NCI-H2107 treated with DMSO at 0.1 percent for 48 hours (cell line): ENCODE measurements around the gene TEKTIP1.

Experiments
- DNase-seq: peaks from one replicate; lab custom pipeline; 2025; ENCODE audit not compliant: unreplicated experiment; lab: John Stamatoyannopoulos, UW

Gene TEKTIP1

GRCh38 chr19:3536429-3537100 is 2.4 kb upstream of the TEKTIP1 start:
- no peak for DNase-seq

GRCh38 chr19:3537101-3537437 is 1.9 kb upstream of the TEKTIP1 start:
- no peak for DNase-seq

GRCh38 chr19:3537438-3538240 is 1.3 kb upstream of the TEKTIP1 start:
- DNase-seq: no peak

DNA sequence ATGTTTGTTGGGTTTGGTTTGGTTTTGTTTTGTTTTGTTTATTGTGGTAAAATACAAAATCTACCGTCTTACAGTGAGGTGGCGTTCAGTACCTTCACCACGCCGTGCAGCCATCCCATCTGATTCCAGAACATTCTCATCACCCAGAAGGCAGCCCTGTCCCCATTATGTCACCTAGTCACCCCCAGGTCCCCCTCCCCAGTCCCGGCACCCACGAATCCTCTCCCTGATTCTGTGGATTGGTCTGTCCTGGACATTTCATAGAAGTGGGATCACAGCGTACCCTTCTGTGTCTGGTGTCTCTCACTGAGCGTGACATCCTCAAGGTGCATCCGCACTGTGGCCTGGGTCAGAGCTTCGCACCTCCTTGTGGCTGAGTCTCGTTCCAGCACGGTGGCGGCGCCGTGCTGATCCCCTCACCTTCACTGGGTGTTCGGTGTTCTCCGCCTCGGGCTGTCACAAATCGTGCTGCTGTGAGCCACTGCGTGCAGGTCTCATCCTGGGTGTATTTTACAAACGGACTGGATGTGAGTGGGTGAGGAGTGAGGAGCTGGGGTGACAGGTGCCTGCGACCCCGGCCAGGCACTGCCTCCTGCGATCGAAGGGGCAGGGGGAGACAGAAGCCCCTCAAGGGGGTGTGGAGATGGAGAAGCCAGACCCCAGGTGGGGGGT is 580 bp upstream of the TEKTIP1 start:
- DNase-seq: no peak

DNA sequence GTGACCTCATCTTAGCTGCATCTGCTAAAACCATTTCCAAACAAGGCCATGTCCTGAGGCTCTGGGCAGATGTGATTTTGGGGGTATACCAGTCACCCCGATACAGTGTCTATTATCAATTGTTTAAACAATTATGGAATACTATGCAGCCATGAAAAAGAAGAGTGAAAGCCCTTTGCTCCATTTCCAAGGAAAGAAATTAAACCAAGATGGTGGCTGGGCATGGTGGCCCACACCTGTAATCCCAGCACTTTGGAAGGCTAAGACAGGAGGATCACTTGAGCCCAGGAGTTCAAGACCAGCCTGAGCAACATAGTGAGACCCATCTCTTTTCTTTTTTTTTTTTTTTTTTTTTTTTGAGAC is 763 bp downstream of the TEKTIP1 start:
- no peak for DNase-seq

DNA sequence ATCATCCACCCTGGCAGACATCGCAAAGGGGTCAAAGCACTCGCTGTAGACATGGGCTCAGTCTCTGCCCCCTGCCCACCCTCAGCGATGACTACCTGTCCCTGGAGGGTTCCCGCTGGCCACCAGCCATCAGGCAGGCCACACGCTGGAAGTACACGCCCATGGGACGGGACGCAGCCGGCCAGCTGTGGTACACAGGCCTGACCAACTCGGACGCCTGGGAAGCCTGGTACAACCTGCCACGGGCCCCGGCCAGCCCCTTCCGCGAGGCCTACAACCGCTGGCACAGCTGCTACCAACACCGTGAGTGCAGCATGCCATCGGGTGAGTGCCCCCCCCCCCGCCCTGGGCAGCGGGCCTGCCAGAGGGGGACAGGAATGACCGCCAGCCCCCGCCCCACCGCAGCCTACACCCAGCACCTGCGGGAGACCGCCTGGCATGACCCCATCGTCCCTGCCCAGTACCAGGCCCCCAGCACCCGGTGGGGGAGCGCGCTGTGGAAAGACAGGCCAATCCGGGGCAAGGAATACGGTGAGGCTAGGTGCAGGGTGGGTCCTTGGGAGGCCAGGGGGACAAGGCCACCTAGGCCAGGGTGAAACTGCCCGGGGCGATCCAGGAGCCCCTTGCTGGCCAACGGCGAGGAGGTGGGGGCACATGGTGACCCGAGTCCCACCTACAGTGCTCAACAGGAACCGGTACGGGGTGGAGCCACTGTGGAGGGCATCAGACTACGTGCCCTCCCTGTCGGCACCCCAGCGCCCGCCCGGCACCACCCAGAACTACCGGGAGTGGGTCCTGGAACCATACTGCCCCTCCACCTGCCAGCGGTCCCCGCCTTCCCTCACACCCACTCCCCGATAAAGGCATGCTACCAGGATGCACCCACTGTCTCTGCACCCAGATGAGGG is 4.4 kb downstream of the TEKTIP1 start:
- DNase-seq: no peak

DNA sequence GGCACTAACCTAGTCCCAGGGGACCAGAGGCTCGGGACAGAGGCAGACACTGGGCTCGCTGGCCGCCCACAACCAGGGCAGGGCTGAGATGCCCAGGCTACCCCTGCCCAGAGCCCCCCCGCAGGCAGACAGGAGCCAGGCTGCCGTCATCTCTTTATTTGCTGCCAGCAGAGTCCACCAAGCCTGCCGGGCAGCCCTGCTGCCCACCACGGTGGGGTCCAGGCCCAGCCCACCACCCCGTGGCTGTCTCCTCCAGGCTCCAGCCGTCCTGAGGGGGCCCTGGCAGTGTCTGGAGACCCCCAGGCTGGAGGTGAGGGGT is 5.0 kb downstream of the TEKTIP1 start:
- no peak for DNase-seq

- no peak for DNase-seq
Observed at GRCh38 chr19:3544742-3545668, 6.0 kb downstream of the TEKTIP1 start.

GRCh38 chr19:3545669-3546034 is 6.7 kb downstream of the TEKTIP1 start:
- no peak for DNase-seq

DNA sequence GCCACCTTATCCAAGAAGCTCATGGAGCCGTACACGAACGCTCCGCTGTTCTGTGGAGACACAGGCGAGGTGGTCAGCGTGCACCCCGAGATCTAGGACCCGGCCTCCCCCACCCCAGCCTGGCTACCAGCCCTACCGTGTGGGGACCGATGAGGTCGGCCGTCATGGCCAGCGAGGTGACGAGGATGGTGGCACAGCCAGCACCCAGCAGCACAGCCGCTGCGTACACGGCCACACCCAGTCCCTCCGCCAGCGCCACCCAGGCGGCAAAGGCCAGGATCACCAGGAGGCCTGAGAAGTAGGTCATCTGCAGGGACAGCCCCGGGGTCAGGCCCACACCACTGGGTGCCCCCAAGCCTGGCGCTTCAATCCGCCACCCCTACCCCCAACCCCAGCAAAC is 7.1 kb downstream of the TEKTIP1 start:
- DNase-seq: no peak

DNA sequence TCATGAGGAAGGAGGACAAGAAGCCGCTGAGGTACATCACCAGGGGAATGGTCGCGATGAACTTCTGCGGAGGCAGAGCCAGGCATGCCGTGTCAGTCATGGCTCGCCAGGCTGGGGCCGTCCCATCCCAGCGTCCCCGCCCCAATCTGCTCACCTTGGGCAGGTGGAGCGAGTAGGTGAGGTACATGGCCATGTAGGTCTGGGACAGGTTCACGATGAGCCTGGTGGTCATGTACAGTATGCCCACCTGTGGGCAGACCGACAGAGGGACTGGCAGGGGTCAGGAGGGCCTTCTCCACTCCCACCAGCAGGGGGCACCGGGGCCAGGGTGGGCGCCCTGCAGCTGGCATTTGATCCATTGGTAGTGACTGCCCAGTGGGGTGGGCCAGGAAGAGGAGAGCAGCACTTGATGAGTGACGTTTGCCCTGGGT is 8.3 kb downstream of the TEKTIP1 start:
- DNase-seq: no peak

GRCh38 chr19:3547767-3548282 is 8.9 kb downstream of the TEKTIP1 start:
- no peak for DNase-seq

GRCh38 chr19:3548606-3549005 is 9.6 kb downstream of the TEKTIP1 start:
- no peak for DNase-seq

DNA sequence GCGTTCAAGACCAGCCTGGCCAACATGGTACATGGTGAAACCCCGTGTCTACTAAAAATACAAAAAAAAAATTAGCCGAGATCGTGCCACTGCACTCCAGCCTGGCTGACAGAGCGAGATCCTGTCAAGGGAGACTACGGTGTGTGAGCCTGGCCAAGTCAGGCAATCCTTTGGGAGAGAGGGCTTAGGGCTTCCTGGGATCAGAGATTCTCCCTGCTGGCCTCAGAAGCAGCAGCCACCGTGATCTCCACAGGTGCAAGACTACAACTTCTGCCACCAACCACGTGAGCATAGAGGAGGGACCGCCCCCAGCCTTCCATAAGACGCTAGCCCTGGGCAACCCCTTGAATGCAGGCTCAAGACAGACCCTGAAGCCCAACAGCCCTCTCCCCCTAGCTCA is 10.8 kb downstream of the TEKTIP1 start:
- DNase-seq: no peak

- DNase-seq: no peak
Observed at GRCh38 chr19:3550947-3551791, 12.2 kb downstream of the TEKTIP1 start.

DNA sequence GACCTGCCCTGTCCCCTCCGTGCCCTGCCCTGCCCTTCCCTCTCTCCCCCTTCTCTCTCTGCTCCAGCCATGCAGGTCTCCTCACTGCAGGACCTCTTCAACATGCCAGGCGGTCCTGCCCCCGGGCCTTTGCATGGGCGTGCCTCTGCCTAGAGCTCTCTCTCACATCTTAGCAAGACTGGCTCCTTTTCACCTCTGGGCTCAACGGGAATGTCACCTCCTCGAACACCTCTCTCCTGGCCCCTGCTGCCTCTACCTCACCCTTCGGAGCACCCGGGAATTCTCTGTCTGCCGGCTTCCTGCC is 12.8 kb downstream of the TEKTIP1 start:
- DNase-seq: no peak

DNA sequence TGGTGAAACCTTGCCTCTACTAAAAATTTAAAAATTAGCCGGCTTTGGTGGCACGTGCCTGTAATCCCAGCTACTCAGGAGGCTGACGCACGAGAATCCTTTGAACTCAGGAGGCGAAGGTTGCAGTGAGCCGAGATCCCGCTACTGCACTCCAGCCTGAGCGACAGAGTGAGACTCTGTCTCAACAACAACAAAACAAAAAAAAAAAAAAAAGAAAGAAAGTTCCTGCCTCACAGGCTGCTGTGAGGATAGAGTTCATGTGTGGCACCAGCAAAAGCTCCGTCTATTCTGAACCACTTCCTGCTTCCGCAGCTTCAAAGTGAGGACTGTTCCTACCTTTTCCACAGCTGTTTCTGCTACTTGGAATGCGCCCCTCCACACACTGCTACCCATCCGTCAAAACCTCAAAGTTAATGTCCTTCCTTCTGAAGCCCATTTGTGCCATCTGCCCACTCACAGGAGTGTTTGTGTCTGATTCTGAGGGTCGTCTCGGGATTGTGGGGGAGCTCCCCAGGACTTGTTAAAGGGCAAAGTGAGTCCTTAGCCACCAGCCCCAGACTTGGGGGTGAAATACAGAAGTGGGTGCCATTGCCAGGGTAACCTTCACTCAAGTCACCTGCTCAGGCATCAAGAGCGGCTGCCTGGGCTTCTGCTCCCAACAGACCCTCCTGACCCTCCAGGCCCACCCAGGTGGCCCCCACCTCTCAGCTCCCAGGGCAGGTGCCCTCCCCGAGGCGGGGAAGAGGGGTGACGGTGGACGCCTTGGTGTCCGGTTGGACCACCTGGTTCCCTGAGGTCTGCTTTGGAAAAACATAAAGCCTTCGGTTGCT is 15.5 kb downstream of the TEKTIP1 start:
- no peak for DNase-seq

- no peak for DNase-seq
Observed at GRCh38 chr19:3555653-3556422, 16.9 kb downstream of the TEKTIP1 start.
